Keratinocyte (primary cell): ENCODE data around the gene MSRB2. TPM values are rescaled to one million over a fixed set of nuclear protein-coding genes. Genes with fewer than 3 reads are reported as not detected.

Experiments
- DNase-seq: peaks from one replicate; pipeline ENCODE4 v3.0.0-alpha.2; 2011; ENCODE audit warnings: low read depth, missing footprints, low spot score
- FAIRE-seq: peaks from 2 replicates; lab custom pipeline; 2011; peaks lifted over from hg19 to GRCh38; lab: Jason Lieb, UNC
- H2AFZ ChIP-seq: 2 replicates; pipeline ENCODE4 v1.6.0; 2012; ENCODE audit warnings: low read length, control low read depth, inconsistent platforms; ENCODE audit not compliant: control insufficient read depth
- H3K27ac ChIP-seq: 2 replicates; pipeline ENCODE4 v1.5.1; 2011; ENCODE audit warnings: low read length; ENCODE audit not compliant: control insufficient read depth, insufficient read depth
- H3K27me3 ChIP-seq: 3 replicates; pipeline ENCODE4 v1.6.0; 2011; ENCODE audit warnings: low read length; ENCODE audit not compliant: control insufficient read depth, insufficient read depth; ENCODE audit errors: extremely low read depth
- H3K36me3 ChIP-seq, 2 experiments: 2 replicates in 1 of 2; 3 replicates in 1 of 2; pipeline ENCODE4 v1.5.1; 2011; ENCODE audit warnings: low read length in 2 of 2, mild to moderate bottlenecking in 1 of 2; ENCODE audit not compliant: control insufficient read depth in 2 of 2, insufficient read depth in 2 of 2; ENCODE audit errors: extremely low read depth in 1 of 2
- H3K4me1 ChIP-seq: 3 replicates; pipeline ENCODE4 v1.5.1; 2011; ENCODE audit warnings: low read length; ENCODE audit not compliant: control insufficient read depth, insufficient read depth; ENCODE audit errors: extremely low read depth
- H3K4me2 ChIP-seq: 3 replicates; pipeline ENCODE4 v1.6.0; 2011; ENCODE audit warnings: low read depth, low read length; ENCODE audit not compliant: control insufficient read depth, insufficient read depth; ENCODE audit errors: extremely low read depth
- H3K4me3 ChIP-seq, 3 experiments: fragments of 200-600 bp in 1 of 3; sonication (generic) in 1 of 3; 2 replicates in 2 of 3; 3 replicates in 1 of 3; pipeline ENCODE4 v1.5.1; 2011 to 2016; ENCODE audit warnings: low read length in 3 of 3, mild to moderate bottlenecking in 3 of 3, control low read depth in 2 of 3, inconsistent platforms in 1 of 3, low read depth in 1 of 3, mixed read lengths in 1 of 3, mixed run types in 1 of 3, moderate library complexity in 1 of 3; ENCODE audit not compliant: control insufficient read depth in 2 of 3, insufficient read depth in 2 of 3; ENCODE audit errors: extremely low read depth in 1 of 3
- H3K79me2 ChIP-seq: 2 replicates; pipeline ENCODE4 v1.6.0; 2012; ENCODE audit warnings: low read length; ENCODE audit not compliant: control insufficient read depth, insufficient read depth
- H3K9ac ChIP-seq: 3 replicates; pipeline ENCODE4 v1.6.0; 2011; ENCODE audit warnings: low read length; ENCODE audit not compliant: control insufficient read depth, insufficient read depth; ENCODE audit errors: extremely low read depth
- H3K9me1 ChIP-seq: 3 replicates; pipeline ENCODE4 v1.6.0; 2011; ENCODE audit warnings: low read length; ENCODE audit not compliant: control insufficient read depth, insufficient read depth; ENCODE audit errors: extremely low read depth
- H3K9me3 ChIP-seq: 2 replicates; pipeline ENCODE4 v1.5.1; 2012; ENCODE audit warnings: low read depth, low read length; ENCODE audit not compliant: control insufficient read depth
- H4K20me1 ChIP-seq: 3 replicates; pipeline ENCODE4 v1.6.0; 2011; ENCODE audit warnings: low read length; ENCODE audit not compliant: control insufficient read depth, insufficient read depth; ENCODE audit errors: extremely low read depth
- CTCF ChIP-seq, 3 experiments: IDR thresholded peaks in 1 of 3; conservative IDR thresholded peaks in 1 of 3; optimal IDR thresholded peaks in 1 of 3; 2 replicates in 2 of 3; 3 replicates in 1 of 3; pipeline versions ENCODE3 to v1.5.1; 2011; ENCODE audit warnings: low read length in 3 of 3, mild to moderate bottlenecking in 3 of 3, moderate library complexity in 2 of 3, control low read depth in 1 of 3, inconsistent platforms in 1 of 3; ENCODE audit not compliant: insufficient read depth in 2 of 3; ENCODE audit errors: extremely low read depth in 1 of 3
- EZH2 ChIP-seq: IDR thresholded peaks from one replicate; pipeline ENCODE4 v1.6.1; 2012; ENCODE audit warnings: inconsistent platforms, mild to moderate bottlenecking, low read length, moderate library complexity
- dilution Hi-C: fragments of 300-500 bp; cut with MboI; formaldehyde crosslinking; loops from one replicate; pipeline ENCODE4 v1.7.0; 2020; ENCODE audit warnings: low sequenced_read_pairs; ENCODE audit not compliant: extremely low pct_ligation_motif_present
- polyA plus RNA-seq, 5 experiments: library from polyadenylated mRNA; depleted of rRNA in 3 of 5; stranded (reverse) in 3 of 5; stranded (forward) in 1 of 5; unstranded in 1 of 5; fragments of >200 nt; gene quantifications; 1 replicate in 1 of 5; 2 replicates in 3 of 5; 3 replicates in 1 of 5; pipeline versions ENCODE4 v1.2.1 to v1.2.3, GENCODE V29; 2011 to 2012; ENCODE audit warnings: missing spikeins in 2 of 5, low read depth in 1 of 5, low replicate concordance in 1 of 5

Gene MSRB2
- polyA plus RNA-seq, 1 donor (not counting 4 experiments of a cell fraction or from before 2014, with no cell fraction given), result 27.6 TPM

GRCh38 chr10:23110722-23111516 lies 15.5 kb downstream of the MSRB2 start:
- H3K27me3 ChIP-seq, result no peaks in the 10 kb centered on the region
- H3K4me1 ChIP-seq, result no peaks in the 10 kb centered on the region
- H3K9me1 ChIP-seq, result no peaks in the 10 kb centered on the region
- H3K27ac ChIP-seq, result no peak overlapping the region
- no peaks in the 10 kb centered on the region for H3K79me2 ChIP-seq
- H3K4me2 ChIP-seq, result no peak overlapping the region
- peaks cover 4 to 8% of the 10 kb centered on the region in 2 experiments for H3K36me3 ChIP-seq
- H3K9ac ChIP-seq, result no peak overlapping the region
- no peak overlapping the region for H2AFZ ChIP-seq
- no peak for FAIRE-seq
- TF ChIP-seq CTCF (optimal IDR thresholded peaks at IDR 0.05 in 1 of 3, IDR thresholded peaks at IDR 0.05 in 1 of 3, conservative IDR thresholded peaks at IDR 0.05 in 1 of 3; ENCODE audit: extremely low read depth in 1 of 3, insufficient read depth in 2 of 3, low read length in 3 of 3), result no peak
- no peak for TF ChIP-seq EZH2
- no peak overlapping the region for H3K4me3 ChIP-seq
- H3K9me3 ChIP-seq, result no peaks in the 10 kb centered on the region
- H4K20me1 ChIP-seq, result no peaks in the 10 kb centered on the region
- DNase-seq, result no peak
- dilution Hi-C loops, result no loop called here

GRCh38 chr10:23111517-23112286 lies 16.3 kb downstream of the MSRB2 start:
- Histone ChIP-seq H3K27ac (no peak overlapping the region), H3K9me3 (no peaks in the 10 kb centered on the region), H3K4me1 (no peaks in the 10 kb centered on the region), H3K9me1 (no peaks in the 10 kb centered on the region), H3K79me2 (no peaks in the 10 kb centered on the region), H3K36me3 (peaks cover 4 to 10% of the 10 kb centered on the region in 2 experiments), H3K27me3 (no peaks in the 10 kb centered on the region), H2AFZ (no peak overlapping the region), H3K9ac (no peak overlapping the region), H3K4me2 (no peak overlapping the region), H3K4me3 (no peak overlapping the region), H4K20me1 (no peaks in the 10 kb centered on the region)
- DNase-seq (no peak), FAIRE-seq (no peak)
- TF ChIP-seq CTCF (optimal IDR thresholded peaks at IDR 0.05 in 1 of 3, IDR thresholded peaks at IDR 0.05 in 1 of 3, conservative IDR thresholded peaks at IDR 0.05 in 1 of 3; ENCODE audit: extremely low read depth in 1 of 3, insufficient read depth in 2 of 3, low read length in 3 of 3) (no peak), EZH2 (no peak)
- dilution Hi-C loops, result no loop called here
